Measurements from ENCODE around the gene GRAP2. TPM values are rescaled to one million over a fixed set of nuclear protein-coding genes. Genes with fewer than 3 reads are reported as not detected.
"Not testable (repeated sequence)": the region's sequence is repeated elsewhere in the genome, so short reads cannot be mapped to it uniquely, and the experiment has no call there.

The GRAP2 gene
- total RNA-seq, 1 donor: not detected

GRCh38 chr22:39880722-39881121, 20.2 kb upstream of the GRAP2 start:
- Histone ChIP-seq H3K36me3 (ENCODE audit: insufficient read depth, low read length) (no peaks in the 10 kb centered on the region), H4K20me1 (ENCODE audit: insufficient read depth, low read length) (no peaks in the 10 kb centered on the region), H3K79me2 (ENCODE audit: insufficient read depth, low read length) (no peaks in the 10 kb centered on the region), H3K4me3 (ENCODE audit: insufficient read depth, low read length) (no peak overlapping the region), H3K27me3 (ENCODE audit: insufficient read depth, low read length) (peaks cover 2% of the 10 kb centered on the region), H3K9me3 (ENCODE audit: low read depth, low read length) (no peaks in the 10 kb centered on the region), H3K27ac (ENCODE audit: low read depth, low read length) (no peak overlapping the region), H3K4me1 (ENCODE audit: insufficient read depth, low read length) (no peaks in the 10 kb centered on the region), H3K4me2 (ENCODE audit: insufficient read depth, low read length) (no peak overlapping the region), H2AFZ (ENCODE audit: low read length) (no peak overlapping the region)
- TF ChIP-seq CTCF (IDR thresholded peaks at IDR 0.05; ENCODE audit: extremely low read depth, low read depth, low read length): no peak
- DNase-seq (ENCODE audit: insufficient read length, low spot score, missing footprints): no peak

- Histone ChIP-seq H3K4me2 (ENCODE audit: insufficient read depth, low read length) (no peak overlapping the region), H3K9me3 (ENCODE audit: low read depth, low read length) (no peaks in the 10 kb centered on the region), H3K4me1 (ENCODE audit: insufficient read depth, low read length) (no peaks in the 10 kb centered on the region), H3K4me3 (ENCODE audit: insufficient read depth, low read length) (no peak overlapping the region), H3K79me2 (ENCODE audit: insufficient read depth, low read length) (no peaks in the 10 kb centered on the region), H3K36me3 (ENCODE audit: insufficient read depth, low read length) (no peaks in the 10 kb centered on the region), H3K27ac (ENCODE audit: low read depth, low read length) (no peak overlapping the region), H2AFZ (ENCODE audit: low read length) (no peak overlapping the region), H4K20me1 (ENCODE audit: insufficient read depth, low read length) (no peaks in the 10 kb centered on the region), H3K27me3 (ENCODE audit: insufficient read depth, low read length) (peaks cover 2% of the 10 kb centered on the region)
- DNase-seq (ENCODE audit: insufficient read length, low spot score, missing footprints): no peak
- no peak for TF ChIP-seq CTCF (IDR thresholded peaks at IDR 0.05; ENCODE audit: extremely low read depth, low read depth, low read length)
Measured at GRCh38 chr22:39883057-39883456, 17.8 kb upstream of the GRAP2 start.

GRCh38 chr22:39889924-39890323, 11.0 kb upstream of the GRAP2 start:
- H3K4me2 ChIP-seq (ENCODE audit: insufficient read depth, low read length); DNase-seq (ENCODE audit: insufficient read length, low spot score, missing footprints); H3K79me2 ChIP-seq (ENCODE audit: insufficient read depth, low read length); H3K4me1 ChIP-seq (ENCODE audit: insufficient read depth, low read length); H4K20me1 ChIP-seq (ENCODE audit: insufficient read depth, low read length); H2AFZ ChIP-seq (ENCODE audit: low read length); H3K4me3 ChIP-seq (ENCODE audit: insufficient read depth, low read length); H3K9me3 ChIP-seq (ENCODE audit: low read depth, low read length); H3K36me3 ChIP-seq (ENCODE audit: insufficient read depth, low read length); H3K27me3 ChIP-seq (ENCODE audit: insufficient read depth, low read length); H3K27ac ChIP-seq (ENCODE audit: low read depth, low read length): not testable (repeated sequence)

- no peaks in the 10 kb centered on the region for H3K27me3 ChIP-seq (ENCODE audit: insufficient read depth, low read length)
- H2AFZ ChIP-seq (ENCODE audit: low read length): no peak within 1 kb of the TSS
- TF ChIP-seq CTCF (IDR thresholded peaks at IDR 0.05; ENCODE audit: extremely low read depth, low read depth, low read length): no peak
- no peaks in the 10 kb centered on the region for H3K36me3 ChIP-seq (ENCODE audit: insufficient read depth, low read length)
- no peaks in the 10 kb centered on the region for H3K4me1 ChIP-seq (ENCODE audit: insufficient read depth, low read length)
- H4K20me1 ChIP-seq (ENCODE audit: insufficient read depth, low read length): no peaks in the 10 kb centered on the region
- no peak within 1 kb of the TSS for H3K27ac ChIP-seq (ENCODE audit: low read depth, low read length)
- H3K4me3 ChIP-seq (ENCODE audit: insufficient read depth, low read length): no peak within 1 kb of the TSS
- H3K4me2 ChIP-seq (ENCODE audit: insufficient read depth, low read length): no peak within 1 kb of the TSS
- H3K79me2 ChIP-seq (ENCODE audit: insufficient read depth, low read length): no peaks in the 10 kb centered on the region
- H3K9me3 ChIP-seq (ENCODE audit: low read depth, low read length): no peaks in the 10 kb centered on the region
- DNase-seq (ENCODE audit: insufficient read length, low spot score, missing footprints): no peak
Measured at GRCh38 chr22:39893526-39893925, 7.4 kb upstream of the GRAP2 start, which contains the start of gene ENTHD1. Gene ENTHD1 (minus strand): TSS chr22:39893760. CDS start chr22:39887748, 6,012 bp downstream.
